HG03175 (cell line): ENCODE results near the gene ABHD15.
A peak's percentile ranks its signal among the peaks of the same experiment; 100 is the strongest.

Experiments used
- ATAC-seq: cut with Tn5 transposase; IDR thresholded peaks from one replicate; pipeline ENCODE4 v1.9.1; 2021; ENCODE audit warnings: mild to moderate bottlenecking, moderate library complexity; ENCODE audit not compliant: unreplicated experiment

Gene ABHD15

GRCh38 chr17:29583324-29584248 is 16.7 kb upstream of the ABHD15 start:
- no peak for ATAC-seq

- ATAC-seq: no peak
Measured at GRCh38 chr17:29582772-29583171, 15.9 kb upstream of the ABHD15 start.

GRCh38 chr17:29582254-29582765 is 15.5 kb upstream of the ABHD15 start:
- ATAC-seq: no peak

GRCh38 chr17:29581583-29582253 is 14.9 kb upstream of the ABHD15 start:
- no peak for ATAC-seq

- peak; percentile 83 for ATAC-seq
Measured at GRCh38 chr17:29579866-29580771, 13.3 kb upstream of the ABHD15 start.

- ATAC-seq: no peak
Measured at GRCh38 chr17:29578626-29579485, 12.0 kb upstream of the ABHD15 start.

- no peak for ATAC-seq
Measured at GRCh38 chr17:29577385-29578211, 10.8 kb upstream of the ABHD15 start.

- ATAC-seq: no peak
Measured at GRCh38 chr17:29577001-29577370, 10.1 kb upstream of the ABHD15 start.

- ATAC-seq: no peak
Measured at GRCh38 chr17:29576214-29577000, 9.6 kb upstream of the ABHD15 start.

GRCh38 chr17:29575511-29576213 is 8.8 kb upstream of the ABHD15 start:
- no peak for ATAC-seq

- no peak for ATAC-seq
Measured at GRCh38 chr17:29574732-29575510, 8.1 kb upstream of the ABHD15 start.

- ATAC-seq: no peak
Measured at GRCh38 chr17:29573871-29574731, 7.3 kb upstream of the ABHD15 start.

- no peak for ATAC-seq
Measured at GRCh38 chr17:29573558-29573869, 6.7 kb upstream of the ABHD15 start.

GRCh38 chr17:29572691-29573557 is 6.1 kb upstream of the ABHD15 start:
- ATAC-seq: no peak
